Right atrium auricular region (tissue), 2 donors: ENCODE results near the gene NCOA7. TPM values are rescaled to one million over a fixed set of nuclear protein-coding genes. Genes with fewer than 3 reads are reported as not detected.
A peak's percentile ranks its signal among the peaks of the same experiment; 100 is the strongest.

Experiments used
- DNase-seq: peaks from one replicate; pipeline ENCODE4 v3.0.0-alpha.2; 2019; ENCODE audit warnings: low spot score
- H3K27ac ChIP-seq, 2 donors: fragments of 200-600 bp; sonication (generic); 1 replicate in 1 of 2; 2 replicates in 1 of 2; pipeline ENCODE4 v1.5.1; 2016 to 2019
- H3K27me3 ChIP-seq, 2 donors: fragments of 200-600 bp; sonication (generic); one replicate each; pipeline versions ENCODE4 v1.5.1 to v1.6.0; 2017 to 2019
- H3K36me3 ChIP-seq: fragments of 200-600 bp; sonication (generic); one replicate; pipeline ENCODE4 v1.5.1; 2016
- H3K4me1 ChIP-seq, 2 donors: fragments of 200-600 bp; sonication (generic); one replicate each; pipeline versions ENCODE4 v1.5.1 to v1.6.0; 2017 to 2019
- H3K4me3 ChIP-seq, 2 donors: fragments of 200-600 bp; sonication (generic); 1 replicate in 1 of 2; 2 replicates in 1 of 2; pipeline ENCODE4 v1.5.1; 2017 to 2019; ENCODE audit warnings: mild to moderate bottlenecking in 1 of 2, moderate library complexity in 1 of 2
- H3K9me3 ChIP-seq, 2 donors: fragments of 200-600 bp; sonication (generic); one replicate each; pipeline ENCODE4 v1.5.1; 2019
- CTCF ChIP-seq, 2 donors: fragments of 200-600 bp; sonication (generic); IDR thresholded peaks; one replicate each; pipeline ENCODE4 v1.5.1; 2019; ENCODE audit warnings: antibody characterized with exemption in 2 of 2
- total RNA-seq, 2 donors: library from RNA; depleted of rRNA; stranded (reverse); fragments of >200 nt; gene quantifications; one replicate each; pipeline ENCODE4 v1.1.0, GENCODE V29; 2016

NCOA7 gene
- total RNA-seq, 2 donors from 2014 or later: 12.2 to 12.7 TPM

DNA sequence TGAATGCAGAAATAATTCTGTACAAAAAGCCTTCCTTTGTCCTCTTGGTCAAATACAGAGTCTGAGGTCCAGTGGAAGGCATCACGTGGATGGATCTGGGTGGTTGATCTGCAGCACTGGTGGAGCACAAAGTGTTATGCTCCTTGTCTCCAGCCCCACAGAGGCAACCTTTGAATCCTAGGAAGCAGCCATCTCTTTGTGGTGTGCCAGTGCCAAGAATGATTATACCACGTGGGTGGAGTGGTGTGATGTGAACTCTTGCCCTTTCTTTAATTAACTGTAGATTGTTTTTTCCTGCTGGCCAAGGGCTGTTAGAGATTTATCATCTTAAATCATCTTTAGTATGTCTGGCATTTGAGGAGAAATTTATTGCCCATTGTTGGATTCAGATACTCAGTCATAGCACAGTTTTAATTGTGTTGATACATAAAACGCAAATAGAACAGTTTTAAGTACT is 31.1 kb downstream of the NCOA7 start:
- no peak overlapping the region for H3K27ac ChIP-seq

GRCh38 chr6:125823180-125823579 is 32.4 kb downstream of the NCOA7 start:
- Histone ChIP-seq H3K36me3 (no peaks in the 10 kb centered on the region), H3K27ac (no peak overlapping the region), H3K4me1 (peaks cover 0 to 31% of the 10 kb centered on the region in 2 donors), H3K9me3 (no peaks in the 10 kb centered on the region), H3K4me3 (no peak overlapping the region), H3K27me3 (no peaks in the 10 kb centered on the region)
- no peak for TF ChIP-seq CTCF (IDR thresholded peaks at IDR 0.05)
- DNase-seq: no peak

More for the DNA sequence above, 31.1 kb downstream of the NCOA7 start:
- no peak for DNase-seq
- H3K9me3 ChIP-seq: no peaks in the 10 kb centered on the region
- H3K4me1 ChIP-seq: peaks cover 0 to 37% of the 10 kb centered on the region in 2 donors
- H3K4me3 ChIP-seq: no peak overlapping the region
- H3K27me3 ChIP-seq: no peaks in the 10 kb centered on the region
- no peak for TF ChIP-seq CTCF (IDR thresholded peaks at IDR 0.05)
- H3K36me3 ChIP-seq: no peaks in the 10 kb centered on the region

DNA sequence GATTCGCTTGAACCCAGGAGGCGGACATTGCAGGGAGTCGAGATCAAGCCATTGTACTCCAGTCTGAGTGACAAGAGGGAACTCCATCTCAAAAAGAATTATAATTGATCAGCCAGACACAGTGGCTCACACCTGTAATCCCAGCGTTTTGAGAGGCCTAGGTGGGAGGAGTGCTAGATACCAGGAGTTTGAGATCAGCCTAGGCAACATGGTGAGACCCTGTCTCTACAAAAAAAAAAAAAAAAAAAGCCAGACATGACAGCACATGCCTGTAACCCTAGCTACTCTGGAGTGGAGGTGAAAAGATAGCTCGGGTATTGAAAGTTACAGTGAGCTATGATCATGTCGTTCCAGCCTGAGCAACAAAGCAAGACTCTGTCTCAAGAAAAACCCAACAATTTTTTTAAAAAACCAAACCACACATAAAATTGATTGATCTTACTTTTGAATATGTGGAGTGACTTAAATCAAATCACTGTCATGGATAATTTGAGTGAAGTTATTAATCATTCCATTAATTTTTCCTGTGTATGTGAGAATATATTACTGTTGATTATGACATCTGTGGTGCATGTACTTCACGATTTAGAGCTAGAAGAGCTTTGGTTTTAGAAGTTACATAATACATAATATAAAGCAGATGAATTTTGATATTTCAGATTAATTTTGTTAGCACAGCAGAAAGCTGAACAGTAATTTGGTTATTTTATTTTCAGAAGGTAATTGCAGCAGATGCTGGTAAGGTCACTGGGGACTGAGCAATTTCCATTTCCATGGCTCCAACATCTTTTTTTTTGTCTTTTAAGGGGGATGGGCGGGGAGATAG is 34.4 kb downstream of the NCOA7 start:
- Histone ChIP-seq H3K36me3 (no peaks in the 10 kb centered on the region), H3K27me3 (no peaks in the 10 kb centered on the region), H3K9me3 (no peaks in the 10 kb centered on the region), H3K27ac (no peak overlapping the region), H3K4me1 (peaks cover 0 to 18% of the 10 kb centered on the region in 2 donors), H3K4me3 (no peak overlapping the region)
- DNase-seq: no peak
- TF ChIP-seq CTCF (IDR thresholded peaks at IDR 0.05): no peak

- Histone ChIP-seq H3K27me3 (no peaks in the 10 kb centered on the region), H3K4me1 (peaks cover 0 to 11% of the 10 kb centered on the region in 2 donors), H3K27ac (no peak overlapping the region), H3K9me3 (no peaks in the 10 kb centered on the region), H3K36me3 (no peaks in the 10 kb centered on the region), H3K4me3 (no peak overlapping the region)
- no peak for TF ChIP-seq CTCF (IDR thresholded peaks at IDR 0.05)
- DNase-seq: no peak
These were observed 36.1 kb downstream of the NCOA7 start for GRCh38 chr6:125826695-125827463.

- Histone ChIP-seq H3K36me3 (no peaks in the 10 kb centered on the region), H3K4me1 (peaks cover 0 to 10% of the 10 kb centered on the region in 2 donors), H3K27ac (peak overlapping the region; percentile 2 to 57), H3K9me3 (no peaks in the 10 kb centered on the region), H3K27me3 (no peaks in the 10 kb centered on the region), H3K4me3 (no peak overlapping the region)
- no peak for DNase-seq
- no peak for TF ChIP-seq CTCF (IDR thresholded peaks at IDR 0.05)
These were observed 37.1 kb downstream of the NCOA7 start for GRCh38 chr6:125827788-125828320.
